HG02973 (cell line): Measurements from ENCODE around the gene UBA1.
"Not testable (repeated sequence)": the region's sequence is repeated elsewhere in the genome, so short reads cannot be mapped to it uniquely, and the experiment has no call there.

Experiments used
- ATAC-seq: cut with Tn5 transposase; IDR thresholded peaks from one replicate; pipeline ENCODE4 v1.9.1; 2021; ENCODE audit warnings: moderate library complexity; ENCODE audit not compliant: unreplicated experiment

The UBA1 gene

GRCh38 chrX:47248576-47248975, 54.9 kb downstream of the UBA1 start:
- ATAC-seq, result no peak

- no peak for ATAC-seq
Measured at GRCh38 chrX:47250017-47250347, 56.4 kb downstream of the UBA1 start.

GRCh38 chrX:47257620-47258019, 64.0 kb downstream of the UBA1 start:
- not testable (repeated sequence) for ATAC-seq
